RPMI7951 (cell line): ENCODE results near the gene HOXD1. TPM values are rescaled to one million over a fixed set of nuclear protein-coding genes. Genes with fewer than 3 reads are reported as not detected.

ENCODE experiments used
- DNase-seq: peaks from one replicate; pipeline ENCODE4 v3.0.0-alpha.2; 2012; ENCODE audit warnings: low read depth
- total RNA-seq: library from RNA; depleted of rRNA; stranded (reverse); fragments of >200 nt; shearing (Covaris generic); gene quantifications from 2 replicates; pipeline ENCODE4 v1.2.3, GENCODE V29; 2014

HOXD1 gene
- total RNA-seq, 1 experiment from 2014 or later: 0.96 TPM

GRCh38 chr2:176165370-176166050 is 23.0 kb upstream of the HOXD1 start:
- no peak for DNase-seq

GRCh38 chr2:176166272-176166671 is 22.2 kb upstream of the HOXD1 start:
- DNase-seq: no peak

- no peak for DNase-seq
These were observed 21.1 kb upstream of the HOXD1 start for GRCh38 chr2:176167398-176167797.

- DNase-seq: no peak
These were observed 19.3 kb upstream of the HOXD1 start for GRCh38 chr2:176169181-176169580.

GRCh38 chr2:176169711-176170110 is 18.8 kb upstream of the HOXD1 start:
- no peak for DNase-seq

- no peak for DNase-seq
These were observed 17.7 kb upstream of the HOXD1 start for GRCh38 chr2:176170602-176171305.

- DNase-seq: no peak
These were observed 17.0 kb upstream of the HOXD1 start for GRCh38 chr2:176171351-176172006.

- DNase-seq: no peak
These were observed 16.2 kb upstream of the HOXD1 start for GRCh38 chr2:176172007-176172894.

- no peak for DNase-seq
These were observed 15.4 kb upstream of the HOXD1 start for GRCh38 chr2:176172895-176173566.

GRCh38 chr2:176173567-176174381 is 14.7 kb upstream of the HOXD1 start:
- DNase-seq: no peak

- DNase-seq: peak; percentile 56
These were observed 14.1 kb upstream of the HOXD1 start for GRCh38 chr2:176174382-176174823.

GRCh38 chr2:176174824-176175708 is 13.4 kb upstream of the HOXD1 start:
- peak; percentile 53 for DNase-seq

GRCh38 chr2:176175709-176176607 is 12.5 kb upstream of the HOXD1 start:
- DNase-seq: no peak

GRCh38 chr2:176177580-176178037 is 10.9 kb upstream of the HOXD1 start:
- DNase-seq: no peak

- DNase-seq: no peak
These were observed 10.3 kb upstream of the HOXD1 start for GRCh38 chr2:176178038-176178756.

GRCh38 chr2:176178757-176179295 is 9.6 kb upstream of the HOXD1 start:
- peak; percentile 18 for DNase-seq

- DNase-seq: no peak
These were observed 6.9 kb upstream of the HOXD1 start for GRCh38 chr2:176181551-176181950.
